Measurements from ENCODE around the gene GULP1. TPM values are rescaled to one million over a fixed set of nuclear protein-coding genes. Genes with fewer than 3 reads are reported as not detected.

The GULP1 gene
- total RNA-seq, 4 donors from 2014 or later, result 27.1 to 49.0 (median 36.8) TPM

DNA sequence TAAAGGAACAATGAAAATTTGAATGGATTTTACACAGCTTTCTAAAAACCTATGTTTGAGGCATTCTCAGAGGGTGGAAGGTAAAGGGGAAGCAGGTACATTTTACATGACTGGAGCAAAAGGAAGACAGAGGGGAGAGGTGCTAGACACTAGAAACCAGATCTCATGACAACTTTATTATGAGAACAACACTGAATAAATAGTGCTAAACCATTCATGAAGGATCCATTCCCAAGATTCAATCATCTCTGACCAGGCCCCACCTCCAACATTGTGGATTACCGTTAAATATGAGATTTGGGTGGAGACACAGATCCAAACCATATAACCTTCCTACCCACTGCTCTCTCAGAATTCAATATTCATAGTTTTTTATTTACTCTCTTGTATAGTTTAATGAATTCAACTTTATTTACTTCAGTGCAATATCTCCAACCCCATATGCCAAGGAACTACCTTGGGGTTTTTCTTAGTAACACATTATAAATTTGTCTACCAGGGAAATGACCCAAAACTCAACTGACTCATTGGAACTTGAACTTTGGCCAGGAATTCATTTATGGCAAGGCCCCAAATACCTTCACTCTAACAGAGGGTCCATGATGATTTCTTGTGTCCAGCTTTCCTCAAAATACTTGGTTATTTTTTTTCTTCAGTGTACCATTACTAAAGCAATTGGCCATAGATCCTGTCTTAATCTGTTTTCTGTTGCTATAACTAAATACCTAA is 317.8 kb downstream of the GULP1 start:
- intact Hi-C loops (cut with DNase I), result no loop called here
- H3K36me3 ChIP-seq, result no peaks in the 10 kb centered on the region
- peaks cover 0 to 6% (median 0%) of the 10 kb centered on the region in 4 donors for H3K9me3 ChIP-seq
- H3K27me3 ChIP-seq, result no peaks in the 10 kb centered on the region
- WGBS, result 94% methylated on average over 1 of the region's 1 CpG
- no peak overlapping the region for H3K4me3 ChIP-seq
- no peak overlapping the region for H3K27ac ChIP-seq (replicated peaks in 1 of 4)
- no peak for DNase-seq (ENCODE audit: extremely low spot score)
- TF ChIP-seq EP300 (IDR thresholded peaks at IDR 0.05), result no peak
- no peak for TF ChIP-seq POLR2A (IDR thresholded peaks at IDR 0.05; ENCODE audit: low read depth)
- TF ChIP-seq CTCF (IDR thresholded peaks at IDR 0.05), result no peak
- TF ChIP-seq POLR2AphosphoS5 (IDR thresholded peaks at IDR 0.05), result no peak
- H3K4me1 ChIP-seq, result peaks cover 0 to 14% (median 7%) of the 10 kb centered on the region in 4 donors

DNA sequence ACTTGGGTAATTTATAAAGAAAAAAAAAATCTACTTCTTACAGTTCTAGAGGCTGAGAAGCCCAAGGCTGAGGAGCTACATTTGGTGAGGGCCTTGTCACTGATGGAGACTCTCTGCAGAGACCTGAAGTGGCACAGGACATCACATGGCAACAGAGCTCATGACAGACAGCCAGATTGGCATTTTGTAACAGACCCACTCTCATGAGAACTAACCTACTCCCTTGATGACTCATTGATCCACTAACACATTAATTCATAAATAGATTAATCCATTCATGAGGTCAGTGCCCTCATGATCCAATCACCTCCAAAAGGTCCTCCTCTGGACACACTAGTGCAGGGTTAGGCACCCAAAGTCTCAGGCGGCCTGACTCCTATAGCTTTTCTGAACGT is 318.4 kb downstream of the GULP1 start:
- 89% methylated on average over 2 of the region's 2 CpGs for WGBS
- H3K36me3 ChIP-seq, result no peaks in the 10 kb centered on the region
- no peak overlapping the region for H3K4me3 ChIP-seq
- no peak for DNase-seq (ENCODE audit: extremely low spot score)
- H3K4me1 ChIP-seq, result peaks cover 0 to 14% (median 7%) of the 10 kb centered on the region in 4 donors
- peaks cover 0 to 6% (median 0%) of the 10 kb centered on the region in 4 donors for H3K9me3 ChIP-seq
- H3K27ac ChIP-seq (replicated peaks in 1 of 4), result no peak overlapping the region
- TF ChIP-seq CTCF (IDR thresholded peaks at IDR 0.05) (no peak), POLR2AphosphoS5 (IDR thresholded peaks at IDR 0.05) (no peak), EP300 (IDR thresholded peaks at IDR 0.05) (no peak), POLR2A (IDR thresholded peaks at IDR 0.05; ENCODE audit: low read depth) (no peak)
- H3K27me3 ChIP-seq, result no peaks in the 10 kb centered on the region
- intact Hi-C loops (cut with DNase I), result no loop called here

- no peak overlapping the region for H3K4me3 ChIP-seq
- no peak for DNase-seq (ENCODE audit: extremely low spot score)
- intact Hi-C loops (cut with DNase I), result no loop called here
- WGBS, result 56% methylated on average over 2 of the region's 2 CpGs
- no peaks in the 10 kb centered on the region for H3K36me3 ChIP-seq
- H3K9me3 ChIP-seq, result peaks cover 0 to 6% (median 0%) of the 10 kb centered on the region in 4 donors
- no peak for TF ChIP-seq CTCF (IDR thresholded peaks at IDR 0.05)
- TF ChIP-seq POLR2A (IDR thresholded peaks at IDR 0.05; ENCODE audit: low read depth), result no peak
- TF ChIP-seq POLR2AphosphoS5 (IDR thresholded peaks at IDR 0.05), result no peak
- no peak for TF ChIP-seq EP300 (IDR thresholded peaks at IDR 0.05)
- peaks cover 0 to 14% (median 7%) of the 10 kb centered on the region in 4 donors for H3K4me1 ChIP-seq
- H3K27ac ChIP-seq (replicated peaks in 1 of 4), result no peak overlapping the region
- H3K27me3 ChIP-seq, result no peaks in the 10 kb centered on the region
Observed at GRCh38 chr2:188610827-188611226, 319.2 kb downstream of the GULP1 start.

DNA sequence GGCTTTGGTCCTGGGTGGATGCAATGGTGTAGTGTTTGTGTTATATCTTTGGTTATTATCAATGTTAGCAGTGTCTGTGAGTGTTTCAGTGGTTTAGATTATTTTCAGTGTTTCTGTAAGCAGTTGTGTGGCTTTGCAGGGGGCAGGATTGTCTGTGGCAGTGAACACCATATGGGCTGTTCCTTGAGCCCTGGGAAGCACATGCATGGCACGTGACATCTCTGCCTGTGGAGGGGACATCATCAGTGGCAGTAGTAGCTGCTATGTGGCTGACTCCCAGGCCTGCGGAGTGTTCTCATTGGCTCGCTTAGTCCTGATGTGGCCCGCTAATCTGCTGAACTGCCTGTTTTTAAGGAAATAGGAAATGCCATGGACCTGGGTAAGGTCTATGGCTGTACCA is 327.5 kb downstream of the GULP1 start:
- WGBS, result 100% methylated on average over 1 of the region's 4 CpGs

GRCh38 chr2:188620916-188621315 is 329.2 kb downstream of the GULP1 start:
- intact Hi-C loops (cut with DNase I), result no loop called here
- no peak for DNase-seq (ENCODE audit: extremely low spot score)
- no peaks in the 10 kb centered on the region for H3K27me3 ChIP-seq

More for the DNA sequence above, 327.5 kb downstream of the GULP1 start:
- H3K27ac ChIP-seq (replicated peaks in 1 of 4), result no peak overlapping the region
- H3K27me3 ChIP-seq, result no peaks in the 10 kb centered on the region
- H3K4me1 ChIP-seq, result no peaks in the 10 kb centered on the region
- intact Hi-C loops (cut with DNase I), result no loop called here
- no peaks in the 10 kb centered on the region for H3K36me3 ChIP-seq
- H3K4me3 ChIP-seq, result no peak overlapping the region
- TF ChIP-seq POLR2AphosphoS5 (IDR thresholded peaks at IDR 0.05), result no peak
- DNase-seq (ENCODE audit: extremely low spot score), result no peak
- H3K9me3 ChIP-seq, result no peaks in the 10 kb centered on the region

More at GRCh38 chr2:188620916-188621315, 329.2 kb downstream of the GULP1 start:
- WGBS, result 79% methylated on average over 3 of the region's 3 CpGs
- no peaks in the 10 kb centered on the region for H3K9me3 ChIP-seq
- H3K36me3 ChIP-seq, result no peaks in the 10 kb centered on the region
- H3K4me1 ChIP-seq, result no peaks in the 10 kb centered on the region
- H3K4me3 ChIP-seq, result no peak overlapping the region
- TF ChIP-seq CTCF (IDR thresholded peaks at IDR 0.05) (no peak), EP300 (IDR thresholded peaks at IDR 0.05) (no peak), POLR2A (IDR thresholded peaks at IDR 0.05; ENCODE audit: low read depth) (no peak), POLR2AphosphoS5 (IDR thresholded peaks at IDR 0.05) (no peak)
- H3K27ac ChIP-seq (replicated peaks in 1 of 4), result no peak overlapping the region
